GM13977 (cell line): Measurements from ENCODE around the gene MZB1.
"Not testable (repeated sequence)": the region's sequence is repeated elsewhere in the genome, so short reads cannot be mapped to it uniquely, and the experiment has no call there.

Experiments used
- DNase-seq: peaks from one replicate; pipeline ENCODE4 v3.0.0; 2012; ENCODE audit warnings: low spot score
- in situ Hi-C: fragments of 300-500 bp; cut with MboI; formaldehyde crosslinking; loops from one replicate; pipeline ENCODE4 v1.12.0; 2022; ENCODE audit warnings: low sequenced_read_pairs, low pct_unique_long_range_greater_than_20kb, mixed read lengths, inconsistent platforms; ENCODE audit not compliant: unreplicated experiment
- TF ChIP-seq, protein P1 (sequence below): IDR thresholded peaks from 2 replicates; pipeline ENCODE4 v1.5.1; 2012; ENCODE audit warnings: mild to moderate bottlenecking, control low read depth; ENCODE audit not compliant: insufficient read depth; ENCODE audit errors: extremely low read depth, missing control alignments

Gene MZB1

DNA sequence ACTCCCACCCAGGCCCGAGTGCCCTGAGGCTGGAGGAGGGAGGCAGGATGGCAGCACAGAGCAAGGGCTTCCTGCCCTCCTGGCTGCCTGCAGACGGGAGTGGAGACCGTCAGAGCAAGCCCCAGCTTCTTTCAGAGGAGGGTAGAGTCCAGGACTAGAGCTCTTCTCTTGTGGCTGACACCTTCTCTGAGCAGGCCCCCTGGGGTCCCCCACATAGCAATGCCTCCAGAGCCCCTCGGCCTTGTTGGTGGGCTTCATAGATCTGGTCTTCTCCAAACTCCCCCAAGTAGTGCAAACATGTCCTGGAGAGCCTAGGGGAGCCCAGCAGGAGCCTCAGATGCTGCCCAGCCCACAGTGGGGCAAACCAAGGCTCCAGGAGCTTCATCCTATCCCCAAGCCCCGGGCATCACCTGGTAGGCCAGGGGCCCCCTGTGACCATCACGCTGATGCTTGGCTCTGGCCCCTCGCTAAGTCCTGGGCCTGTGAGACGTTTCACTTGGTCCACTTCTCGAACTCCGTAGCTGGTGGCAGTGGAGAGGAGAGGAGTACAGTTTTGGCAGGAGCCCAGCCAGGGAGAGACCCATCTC lies 2.0 kb downstream of the MZB1 start:
- no peak for DNase-seq
- TF ChIP-seq, protein P1, sequence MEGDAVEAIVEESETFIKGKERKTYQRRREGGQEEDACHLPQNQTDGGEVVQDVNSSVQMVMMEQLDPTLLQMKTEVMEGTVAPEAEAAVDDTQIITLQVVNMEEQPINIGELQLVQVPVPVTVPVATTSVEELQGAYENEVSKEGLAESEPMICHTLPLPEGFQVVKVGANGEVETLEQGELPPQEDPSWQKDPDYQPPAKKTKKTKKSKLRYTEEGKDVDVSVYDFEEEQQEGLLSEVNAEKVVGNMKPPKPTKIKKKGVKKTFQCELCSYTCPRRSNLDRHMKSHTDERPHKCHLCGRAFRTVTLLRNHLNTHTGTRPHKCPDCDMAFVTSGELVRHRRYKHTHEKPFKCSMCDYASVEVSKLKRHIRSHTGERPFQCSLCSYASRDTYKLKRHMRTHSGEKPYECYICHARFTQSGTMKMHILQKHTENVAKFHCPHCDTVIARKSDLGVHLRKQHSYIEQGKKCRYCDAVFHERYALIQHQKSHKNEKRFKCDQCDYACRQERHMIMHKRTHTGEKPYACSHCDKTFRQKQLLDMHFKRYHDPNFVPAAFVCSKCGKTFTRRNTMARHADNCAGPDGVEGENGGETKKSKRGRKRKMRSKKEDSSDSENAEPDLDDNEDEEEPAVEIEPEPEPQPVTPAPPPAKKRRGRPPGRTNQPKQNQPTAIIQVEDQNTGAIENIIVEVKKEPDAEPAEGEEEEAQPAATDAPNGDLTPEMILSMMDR, result no peak
- in situ Hi-C loops, result no loop called here

DNA sequence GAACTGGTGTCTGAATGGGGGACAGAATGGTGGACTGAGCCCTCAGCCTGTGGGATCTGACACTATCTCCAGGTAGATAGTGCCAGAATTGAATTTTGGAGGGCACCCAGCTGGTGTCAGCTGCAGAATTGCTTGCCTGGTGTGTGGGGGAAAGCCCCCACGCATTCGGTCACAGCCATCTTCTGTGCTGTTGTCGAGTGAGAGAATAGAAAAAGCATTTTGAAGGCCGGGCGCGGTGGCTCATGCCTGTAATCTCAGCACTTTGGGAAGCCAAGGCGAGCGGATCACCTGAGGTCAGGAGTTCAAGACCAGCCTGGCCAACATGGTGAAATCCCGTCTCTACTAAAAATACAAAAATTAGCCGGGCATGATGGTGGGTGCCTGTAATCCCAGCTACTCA lies 2.8 kb downstream of the MZB1 start:
- in situ Hi-C loops, DNase-seq: not testable (repeated sequence)

DNA sequence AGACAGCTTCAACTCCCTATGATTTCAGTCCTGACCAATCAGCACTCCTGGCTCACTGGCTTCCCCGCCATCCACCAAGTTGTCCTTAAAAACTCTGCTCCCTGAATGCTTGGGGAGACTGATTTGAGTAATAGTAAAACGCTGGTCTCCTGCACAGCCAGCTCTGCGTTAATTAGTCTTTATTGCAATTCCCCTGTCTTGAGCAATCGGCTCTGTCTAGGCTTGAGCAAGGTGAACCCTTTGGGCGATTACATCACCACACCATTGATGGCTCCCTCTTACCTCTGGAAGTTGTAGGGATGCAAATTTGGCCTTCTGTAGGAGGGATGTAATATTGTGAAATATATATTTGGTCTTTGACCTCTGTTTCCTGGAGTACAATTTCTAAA lies 3.7 kb downstream of the MZB1 start:
- no peak for DNase-seq
- TF ChIP-seq, protein P1, result no peak
- in situ Hi-C loops, result no loop called here

DNA sequence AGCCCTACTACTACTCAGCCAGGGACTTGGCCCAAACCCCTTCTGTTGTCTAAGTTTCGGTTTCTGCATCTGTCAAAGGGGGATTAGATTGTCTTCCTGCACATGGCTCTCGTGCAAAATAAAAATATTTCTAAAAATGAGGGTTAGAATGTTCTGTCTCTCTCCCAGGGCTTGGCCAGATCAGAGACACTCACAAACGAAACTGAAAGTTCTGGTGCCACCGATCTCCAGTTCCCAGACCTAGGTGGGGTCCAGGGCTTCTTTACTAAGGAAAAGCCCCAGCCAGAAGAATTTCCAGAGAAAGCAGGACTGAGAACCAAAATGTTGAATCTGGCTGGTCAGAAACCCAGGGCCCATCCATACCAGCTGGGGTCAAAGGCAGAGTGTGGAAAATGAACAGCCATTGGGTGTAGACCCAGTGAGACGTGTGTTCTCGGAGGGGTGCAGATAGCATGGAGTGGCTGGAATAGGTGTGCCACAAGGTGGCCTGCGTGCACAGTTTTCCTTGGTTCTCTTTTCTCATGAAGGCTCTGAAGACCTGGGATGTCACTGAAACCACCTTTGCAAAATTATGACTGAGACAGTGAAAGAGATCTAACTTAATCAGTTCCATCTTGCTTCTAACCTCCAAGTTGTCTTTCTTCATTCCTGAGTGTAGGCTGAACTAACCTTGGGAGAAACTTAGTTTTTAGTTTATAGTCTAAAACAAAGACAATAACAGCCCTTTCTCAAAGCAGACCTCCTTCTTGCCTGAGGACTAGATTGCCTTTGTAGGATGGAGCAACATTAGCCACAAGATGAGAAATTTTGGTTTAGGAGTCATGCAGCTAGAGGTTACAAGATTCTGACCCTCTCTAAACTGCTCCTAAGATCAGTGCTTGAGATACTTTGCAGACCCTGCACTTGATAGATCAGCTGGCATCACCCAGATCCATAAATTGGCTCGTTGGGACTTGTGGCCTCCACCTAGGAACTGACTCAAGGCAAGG lies 4.4 kb downstream of the MZB1 start:
- TF ChIP-seq, protein P1, result peak; percentile 31
- in situ Hi-C loops, result no loop called here
- peak; percentile 63 for DNase-seq

DNA sequence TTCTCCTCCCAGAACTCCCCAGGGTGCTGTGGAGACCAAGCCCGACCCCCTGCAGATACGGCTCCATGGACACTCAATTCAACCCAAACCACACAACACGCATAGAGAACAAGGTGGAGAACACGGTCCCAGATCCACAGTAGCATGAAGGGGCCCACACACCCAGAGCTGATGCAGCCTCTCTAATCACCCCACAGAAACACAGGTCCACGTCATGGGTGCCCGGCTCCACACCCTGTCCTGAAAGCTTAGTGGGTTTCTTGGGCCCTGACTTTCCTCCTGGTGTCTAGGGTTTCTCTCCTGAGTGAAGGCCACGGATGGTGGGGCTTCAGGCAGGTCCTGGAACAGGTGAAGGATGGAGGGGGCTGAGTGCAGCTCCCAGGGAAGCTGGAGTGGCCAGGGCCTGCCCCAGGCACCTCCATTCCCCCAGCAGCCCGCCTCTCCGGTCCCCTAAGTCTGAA lies 5.1 kb downstream of the MZB1 start:
- in situ Hi-C loops, result no loop called here
- no peak for DNase-seq
- TF ChIP-seq, protein P1, result no peak

DNA sequence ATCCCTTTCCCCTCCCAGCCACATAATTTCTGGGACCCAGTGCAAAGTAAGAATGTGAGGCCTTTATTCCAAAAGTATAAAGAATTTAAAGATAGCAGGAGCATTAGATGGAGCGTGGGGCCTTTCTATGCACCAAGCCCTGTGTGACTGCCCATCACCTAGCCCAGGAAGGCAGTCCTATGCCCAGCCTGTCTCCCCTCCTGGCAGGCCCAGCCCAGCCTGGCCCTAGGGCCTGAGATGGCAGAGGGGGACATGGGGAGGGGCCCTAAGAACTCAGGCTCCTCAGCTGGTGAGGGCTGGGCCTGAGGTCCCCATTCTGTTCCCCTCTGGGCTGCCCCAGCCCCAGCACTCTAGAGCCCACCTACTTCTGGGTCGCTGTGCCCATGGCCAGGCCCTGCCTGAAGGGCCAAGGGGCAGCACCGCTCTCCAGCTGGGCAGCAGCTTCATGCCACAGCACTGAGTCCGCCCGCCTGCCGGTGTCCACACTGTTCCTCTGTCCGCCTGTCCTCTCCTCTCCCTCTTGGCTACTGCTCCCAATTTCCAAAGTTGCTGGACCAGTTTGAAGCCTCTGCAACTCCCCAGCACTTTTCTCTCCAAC lies 5.6 kb downstream of the MZB1 start:
- in situ Hi-C loops, result no loop called here
- TF ChIP-seq, protein P1, result no peak
- DNase-seq, result no peak
